ENCODE results near the gene ZFPL1. TPM values are rescaled to one million over a fixed set of nuclear protein-coding genes. Genes with fewer than 3 reads are reported as not detected.

Gene ZFPL1
- total RNA-seq, 2 experiments from 2014 or later = 38.4 to 43.9 TPM

DNA sequence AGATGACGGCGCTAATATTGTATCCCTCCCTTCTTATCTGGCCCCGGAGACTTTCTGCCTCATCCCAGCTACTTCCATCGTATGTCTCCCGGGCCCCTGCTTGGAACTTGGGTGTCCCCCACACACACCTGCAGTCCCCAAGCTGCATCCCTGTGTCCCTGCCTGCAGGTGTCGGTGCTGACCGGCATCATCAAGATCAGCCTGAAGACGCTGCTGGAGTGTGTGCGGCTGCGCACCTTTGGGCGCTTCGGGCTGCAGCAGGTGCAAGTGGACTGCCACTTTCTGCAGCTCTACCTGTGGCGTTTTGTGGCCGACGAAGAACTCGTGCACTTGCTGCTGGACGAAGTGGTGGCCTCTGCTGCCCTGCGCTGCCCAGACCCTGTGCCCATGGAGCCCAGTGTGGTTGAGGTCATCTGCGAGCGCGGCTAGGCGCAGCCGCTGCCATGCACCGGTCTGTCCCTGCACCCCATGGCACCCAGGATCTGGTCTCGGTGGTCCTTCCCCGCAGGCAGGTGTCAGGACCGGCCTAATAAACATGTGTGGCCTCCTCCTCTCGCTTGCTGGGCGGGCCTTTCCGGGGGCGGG, 27.2 kb downstream of the ZFPL1 start:
- no TSS peak for BruUV-seq (replicated peaks)
- peaks cover 40% of the 10 kb centered on the region for H3K36me3 ChIP-seq (ENCODE audit: insufficient read depth, low read length)
- H2AFZ ChIP-seq (ENCODE audit: low read length) = no peak overlapping the region
- POLR2A ChIA-PET = interaction anchor here (1.0 to 2.2 kb wide), 4 partner anchors 13 to 386 kb away, joined by 3 to 14 read pairs (median 6); no protein-coding TSS in a partner anchor
- H3K9me3 ChIP-seq (ENCODE audit: low read length) = no peaks in the 10 kb centered on the region
- no peak for DNase-seq (ENCODE audit: low spot score)
- H3K4me1 ChIP-seq (ENCODE audit: insufficient read depth, low read length, poor library complexity, severe bottlenecking) = peaks cover 49% of the 10 kb centered on the region
- peak overlapping the region; percentile 91; the same call in 1 of the 2 replicates for H3K4me2 ChIP-seq (ENCODE audit: low read length)
- CTCF ChIA-PET (ENCODE audit: unreplicated experiment) = interaction anchor here (0.9 kb wide), 2 partner anchors 11 to 101 kb away, joined by 4 read pairs; partner anchors contain the start of gene FAU
- peaks cover 8% of the 10 kb centered on the region; the same call in 1 of the 2 replicates for H4K20me1 ChIP-seq (ENCODE audit: insufficient read depth, low read length)
- no peak for TF ChIP-seq EZH2phosphoT487 (IDR thresholded peaks at IDR 0.05; ENCODE audit: borderline replicate concordance, low read depth, low read length)
- TF ChIP-seq, protein P1, sequence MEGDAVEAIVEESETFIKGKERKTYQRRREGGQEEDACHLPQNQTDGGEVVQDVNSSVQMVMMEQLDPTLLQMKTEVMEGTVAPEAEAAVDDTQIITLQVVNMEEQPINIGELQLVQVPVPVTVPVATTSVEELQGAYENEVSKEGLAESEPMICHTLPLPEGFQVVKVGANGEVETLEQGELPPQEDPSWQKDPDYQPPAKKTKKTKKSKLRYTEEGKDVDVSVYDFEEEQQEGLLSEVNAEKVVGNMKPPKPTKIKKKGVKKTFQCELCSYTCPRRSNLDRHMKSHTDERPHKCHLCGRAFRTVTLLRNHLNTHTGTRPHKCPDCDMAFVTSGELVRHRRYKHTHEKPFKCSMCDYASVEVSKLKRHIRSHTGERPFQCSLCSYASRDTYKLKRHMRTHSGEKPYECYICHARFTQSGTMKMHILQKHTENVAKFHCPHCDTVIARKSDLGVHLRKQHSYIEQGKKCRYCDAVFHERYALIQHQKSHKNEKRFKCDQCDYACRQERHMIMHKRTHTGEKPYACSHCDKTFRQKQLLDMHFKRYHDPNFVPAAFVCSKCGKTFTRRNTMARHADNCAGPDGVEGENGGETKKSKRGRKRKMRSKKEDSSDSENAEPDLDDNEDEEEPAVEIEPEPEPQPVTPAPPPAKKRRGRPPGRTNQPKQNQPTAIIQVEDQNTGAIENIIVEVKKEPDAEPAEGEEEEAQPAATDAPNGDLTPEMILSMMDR (conservative IDR thresholded peaks at IDR 0.05; ENCODE audit: low read length) = no peak
- H3K4me3 ChIP-seq (ENCODE audit: low read depth, low read length, poor library complexity, severe bottlenecking) = peak overlapping the region; percentile 69
- H3K79me2 ChIP-seq (ENCODE audit: insufficient read depth, low read depth, low read length) = peaks cover 4% of the 10 kb centered on the region; the same call in 1 of the 2 replicates
- no peaks in the 10 kb centered on the region for H3K9me2 ChIP-seq (ENCODE audit: insufficient read depth, low read length)
- H3K27ac ChIP-seq (ENCODE audit: low read depth, low read length, poor library complexity, severe bottlenecking) = peak overlapping the region; percentile 36
- intact Hi-C loops (cut with micrococcal nuclease; ENCODE audit: unreplicated experiment) = loop anchor here (1.0 to 10.0 kb wide), 4 partner anchors 98 to 336 kb away; partner anchors contain the start of genes CDC42EP2 and SF1

DNA sequence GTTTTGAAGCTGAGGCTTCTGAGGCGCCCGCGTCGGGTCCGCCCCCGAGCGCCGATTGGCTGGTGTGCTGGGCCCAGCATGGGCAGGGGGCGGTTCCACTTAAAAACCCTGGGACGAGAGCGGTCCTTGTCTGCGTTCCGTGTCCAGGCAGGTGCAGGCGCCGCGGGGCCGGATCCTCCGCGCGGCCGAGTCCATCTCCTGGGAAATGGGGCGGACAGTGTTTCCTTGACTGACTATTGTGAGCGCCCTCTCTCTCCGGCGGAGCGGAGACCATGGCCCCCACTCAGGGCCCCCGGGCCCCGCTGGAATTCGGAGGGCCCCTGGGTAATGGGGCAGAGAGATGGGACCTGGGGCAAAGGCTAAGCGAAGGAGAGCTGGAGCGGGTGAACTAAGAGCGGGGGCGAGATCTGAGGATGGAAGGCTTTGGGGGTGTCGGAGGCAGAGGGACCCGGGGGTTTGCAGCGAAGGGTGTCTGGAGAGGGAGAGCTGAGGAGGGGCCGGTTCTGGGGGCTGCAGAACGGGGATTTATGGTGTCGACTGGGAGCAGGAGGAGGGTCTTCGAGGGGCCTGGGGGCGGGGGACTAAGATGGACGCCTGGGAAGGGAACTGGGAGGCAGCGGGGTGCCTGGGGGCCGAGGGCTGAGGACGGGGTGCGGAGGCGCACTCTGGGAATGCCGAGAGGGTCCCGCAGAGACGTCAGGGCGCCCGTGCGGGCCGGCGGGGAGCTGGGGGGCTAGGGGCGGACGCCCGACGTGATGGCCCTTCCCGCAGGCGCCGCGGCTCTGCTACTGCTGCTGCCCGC, 27.9 kb downstream of the ZFPL1 start, which contains the start of gene TM7SF2:
Gene TM7SF2 (plus strand): TSS at position 129 of the 802 bp plus-strand sequence. CDS start 144 bp downstream, at position 273.
- DNase-seq (ENCODE audit: low spot score) = peak; percentile 97
- peak within 1 kb of the TSS; percentile 73 for H3K27ac ChIP-seq (ENCODE audit: low read depth, low read length, poor library complexity, severe bottlenecking)
- H3K4me1 ChIP-seq (ENCODE audit: insufficient read depth, low read length, poor library complexity, severe bottlenecking) = peaks cover 55% of the 10 kb centered on the region

More for the DNA sequence above, 27.9 kb downstream of the ZFPL1 start, which contains the start of gene TM7SF2:
- Histone ChIP-seq H3K9me3 (ENCODE audit: low read length) (no peaks in the 10 kb centered on the region), H3K4me3 (ENCODE audit: low read depth, low read length, poor library complexity, severe bottlenecking) (peak within 1 kb of the TSS; percentile 69), H3K9me2 (ENCODE audit: insufficient read depth, low read length) (no peaks in the 10 kb centered on the region), H3K36me3 (ENCODE audit: insufficient read depth, low read length) (peaks cover 47% of the 10 kb centered on the region), H4K20me1 (ENCODE audit: insufficient read depth, low read length) (peaks cover 8% of the 10 kb centered on the region; the same call in 1 of the 2 replicates), H3K4me2 (ENCODE audit: low read length) (peak within 1 kb of the TSS; percentile 91), H2AFZ (ENCODE audit: low read length) (peak within 1 kb of the TSS; percentile 49; the same call in 1 of the 2 replicates), H3K79me2 (ENCODE audit: insufficient read depth, low read depth, low read length) (peaks cover 11% of the 10 kb centered on the region)
- CTCF ChIA-PET (ENCODE audit: unreplicated experiment) = interaction anchor here (0.9 to 1.7 kb wide), 3 partner anchors 10 to 261 kb away, joined by 3 to 4 read pairs (median 4); partner anchors contain the start of gene FAU
- intact Hi-C loops (cut with micrococcal nuclease; ENCODE audit: unreplicated experiment) = loop anchor here (1.0 to 10.0 kb wide), 4 partner anchors 99 to 337 kb away; partner anchors contain the start of genes CDC42EP2 and SF1
- no TSS peak for BruUV-seq (replicated peaks)
- POLR2A ChIA-PET = interaction anchor here (1.0 to 2.2 kb wide), 5 partner anchors 13 to 386 kb away, joined by 3 to 14 read pairs (median 4); no protein-coding TSS in a partner anchor
- TF ChIP-seq EZH2phosphoT487 (IDR thresholded peaks at IDR 0.05; ENCODE audit: borderline replicate concordance, low read depth, low read length) = no peak
- TF ChIP-seq, protein P1 (conservative IDR thresholded peaks at IDR 0.05; ENCODE audit: low read length) = no peak
